Sigmoid colon (tissue), 3 donors: ENCODE data around the gene CBARP.

ENCODE experiments used
- CTCF ChIP-seq, 4 experiments: fragments of 450-650 bp in 3 of 4; fragments of 200-600 bp in 1 of 4; IDR thresholded peaks; one replicate each; pipeline ENCODE4 v1.5.1; 2016 to 2019; ENCODE audit warnings: antibody characterized with exemption in 4 of 4, mild to moderate bottlenecking in 3 of 4, moderate library complexity in 2 of 4
- POLR2A ChIP-seq, 2 donors: fragments of 450-650 bp; IDR thresholded peaks; one replicate each; pipeline ENCODE4 v1.6.1; 2016; ENCODE audit warnings: antibody characterized with exemption in 2 of 2, mild to moderate bottlenecking in 2 of 2, moderate library complexity in 2 of 2

GRCh38 chr19:1230783-1231489, 6.9 kb downstream of the CBARP start:
- TF ChIP-seq CTCF (IDR thresholded peaks at IDR 0.05) = no peak
- no peak for TF ChIP-seq POLR2A (IDR thresholded peaks at IDR 0.05)
